ENCODE results near the gene STK4.
A peak's percentile ranks its signal among the peaks of the same experiment; 100 is the strongest.
"Not testable (repeated sequence)": the region's sequence is repeated elsewhere in the genome, so short reads cannot be mapped to it uniquely, and the experiment has no call there.

STK4 gene

GRCh38 chr20:45058168-45058850 lies 92.0 kb downstream of the STK4 start:
- DNase-seq = no peak

- DNase-seq = no peak
Observed at GRCh38 chr20:45059022-45059728, 92.9 kb downstream of the STK4 start.

GRCh38 chr20:45060294-45060693 lies 94.0 kb downstream of the STK4 start:
- DNase-seq = no peak

GRCh38 chr20:45061244-45061643 lies 94.9 kb downstream of the STK4 start:
- no peak for DNase-seq

- not testable (repeated sequence) for DNase-seq
Observed at GRCh38 chr20:45063107-45063506, 96.8 kb downstream of the STK4 start.

- DNase-seq = no peak
Observed at GRCh38 chr20:45064812-45065211, 98.5 kb downstream of the STK4 start.

- no peak for DNase-seq
Observed at GRCh38 chr20:45066372-45066771, 100.1 kb downstream of the STK4 start.

GRCh38 chr20:45067087-45067486 lies 100.8 kb downstream of the STK4 start:
- no peak for DNase-seq

- DNase-seq = no peak
Observed at GRCh38 chr20:45067558-45067957, 101.2 kb downstream of the STK4 start.

- no peak for DNase-seq
Observed at GRCh38 chr20:45069261-45069660, 102.9 kb downstream of the STK4 start.

- DNase-seq = no peak
Observed at GRCh38 chr20:45070932-45071632, 104.8 kb downstream of the STK4 start.

- DNase-seq = no peak
Observed at GRCh38 chr20:45072066-45072465, 105.8 kb downstream of the STK4 start.

GRCh38 chr20:45073221-45073620 lies 106.9 kb downstream of the STK4 start:
- DNase-seq = no peak

GRCh38 chr20:45077559-45077958 lies 111.2 kb downstream of the STK4 start:
- no peak for DNase-seq

GRCh38 chr20:45080867-45081624 lies 114.7 kb downstream of the STK4 start:
- peak; percentile 18 for DNase-seq

- DNase-seq = no peak
Observed at GRCh38 chr20:45082468-45082867, 116.2 kb downstream of the STK4 start.

- no peak for DNase-seq
Observed at GRCh38 chr20:45083127-45083526, 116.8 kb downstream of the STK4 start.

GRCh38 chr20:45085289-45085688 lies 119.0 kb downstream of the STK4 start:
- DNase-seq = no peak

- DNase-seq = no peak
Observed at GRCh38 chr20:45085867-45086266, 119.6 kb downstream of the STK4 start.

GRCh38 chr20:45087097-45087790 lies 120.9 kb downstream of the STK4 start:
- no peak for DNase-seq

GRCh38 chr20:45087814-45088213 lies 121.5 kb downstream of the STK4 start:
- DNase-seq = no peak

- DNase-seq = no peak
Observed at GRCh38 chr20:45088247-45088646, 121.9 kb downstream of the STK4 start.

- DNase-seq = no peak
Observed at GRCh38 chr20:45090481-45090880, 124.2 kb downstream of the STK4 start.
